Measurements from ENCODE around the gene PTPRF.

The PTPRF gene

GRCh38 chr1:43586136-43586731 is 55.6 kb downstream of the PTPRF start:
- Histone ChIP-seq H3K9me3 (ENCODE audit: control insufficient read depth in 1 of 2, low read length in 2 of 2) (no peaks in the 10 kb centered on the region), H3K36me3 (ENCODE audit: control insufficient read depth in 1 of 2, insufficient read depth in 2 of 2, low read length in 2 of 2) (peaks cover 0 to 4% of the 10 kb centered on the region in 2 donors), H3K27me3 (ENCODE audit: low read depth, low read length) (no peaks in the 10 kb centered on the region), H3K4me3 (ENCODE audit: low read depth in 1 of 2, low read length in 2 of 2) (no peak overlapping the region), H3K4me1 (ENCODE audit: control insufficient read depth in 1 of 2, insufficient read depth in 2 of 2, low read length in 2 of 2) (peaks cover 0 to 6% of the 10 kb centered on the region in 2 donors), H3K27ac (ENCODE audit: low read length) (peak overlapping the region; percentile 60)

- Histone ChIP-seq H3K4me1 (ENCODE audit: control insufficient read depth in 1 of 2, insufficient read depth in 2 of 2, low read length in 2 of 2) (peaks cover 0 to 6% of the 10 kb centered on the region in 2 donors), H3K9me3 (ENCODE audit: control insufficient read depth in 1 of 2, low read length in 2 of 2) (no peaks in the 10 kb centered on the region), H3K27me3 (ENCODE audit: low read depth, low read length) (no peaks in the 10 kb centered on the region), H3K27ac (ENCODE audit: low read length) (peak overlapping the region; percentile 60), H3K4me3 (ENCODE audit: low read depth in 1 of 2, low read length in 2 of 2) (no peak overlapping the region), H3K36me3 (ENCODE audit: control insufficient read depth in 1 of 2, insufficient read depth in 2 of 2, low read length in 2 of 2) (peaks cover 3 to 12% of the 10 kb centered on the region in 2 donors)
These were observed 56.3 kb downstream of the PTPRF start for GRCh38 chr1:43587001-43587400.

GRCh38 chr1:43587594-43587993 is 56.9 kb downstream of the PTPRF start:
- peaks cover 3 to 18% of the 10 kb centered on the region in 2 donors for H3K36me3 ChIP-seq (ENCODE audit: control insufficient read depth in 1 of 2, insufficient read depth in 2 of 2, low read length in 2 of 2)
- peaks cover 0 to 6% of the 10 kb centered on the region in 2 donors for H3K4me1 ChIP-seq (ENCODE audit: control insufficient read depth in 1 of 2, insufficient read depth in 2 of 2, low read length in 2 of 2)
- H3K27ac ChIP-seq (ENCODE audit: low read length), result no peak overlapping the region
- H3K27me3 ChIP-seq (ENCODE audit: low read depth, low read length), result no peaks in the 10 kb centered on the region
- H3K4me3 ChIP-seq (ENCODE audit: low read depth in 1 of 2, low read length in 2 of 2), result no peak overlapping the region
- H3K9me3 ChIP-seq (ENCODE audit: control insufficient read depth in 1 of 2, low read length in 2 of 2), result no peaks in the 10 kb centered on the region

- no peaks in the 10 kb centered on the region for H3K9me3 ChIP-seq (ENCODE audit: control insufficient read depth in 1 of 2, low read length in 2 of 2)
- peaks cover 10 to 28% of the 10 kb centered on the region in 2 donors for H3K36me3 ChIP-seq (ENCODE audit: control insufficient read depth in 1 of 2, insufficient read depth in 2 of 2, low read length in 2 of 2)
- H3K27me3 ChIP-seq (ENCODE audit: low read depth, low read length), result no peaks in the 10 kb centered on the region
- no peak overlapping the region for H3K27ac ChIP-seq (ENCODE audit: low read length)
- H3K4me1 ChIP-seq (ENCODE audit: control insufficient read depth in 1 of 2, insufficient read depth in 2 of 2, low read length in 2 of 2), result peaks cover 0 to 6% of the 10 kb centered on the region in 2 donors
- H3K4me3 ChIP-seq (ENCODE audit: low read depth in 1 of 2, low read length in 2 of 2), result no peak overlapping the region
These were observed 57.9 kb downstream of the PTPRF start for GRCh38 chr1:43588592-43588991.

GRCh38 chr1:43590388-43590925 is 59.8 kb downstream of the PTPRF start:
- no peak overlapping the region for H3K27ac ChIP-seq (ENCODE audit: low read length)
- no peaks in the 10 kb centered on the region for H3K9me3 ChIP-seq (ENCODE audit: control insufficient read depth in 1 of 2, low read length in 2 of 2)
- no peak overlapping the region for H3K4me3 ChIP-seq (ENCODE audit: low read depth in 1 of 2, low read length in 2 of 2)
- peaks cover 10 to 36% of the 10 kb centered on the region in 2 donors for H3K36me3 ChIP-seq (ENCODE audit: control insufficient read depth in 1 of 2, insufficient read depth in 2 of 2, low read length in 2 of 2)
- peaks cover 0 to 6% of the 10 kb centered on the region in 2 donors for H3K4me1 ChIP-seq (ENCODE audit: control insufficient read depth in 1 of 2, insufficient read depth in 2 of 2, low read length in 2 of 2)
- H3K27me3 ChIP-seq (ENCODE audit: low read depth, low read length), result no peaks in the 10 kb centered on the region

GRCh38 chr1:43591181-43591580 is 60.5 kb downstream of the PTPRF start:
- Histone ChIP-seq H3K36me3 (ENCODE audit: control insufficient read depth in 1 of 2, insufficient read depth in 2 of 2, low read length in 2 of 2) (peaks cover 10 to 36% of the 10 kb centered on the region in 2 donors), H3K4me3 (ENCODE audit: low read depth in 1 of 2, low read length in 2 of 2) (no peak overlapping the region), H3K27me3 (ENCODE audit: low read depth, low read length) (no peaks in the 10 kb centered on the region), H3K4me1 (ENCODE audit: control insufficient read depth in 1 of 2, insufficient read depth in 2 of 2, low read length in 2 of 2) (peaks cover 0 to 6% of the 10 kb centered on the region in 2 donors), H3K27ac (ENCODE audit: low read length) (no peak overlapping the region), H3K9me3 (ENCODE audit: control insufficient read depth in 1 of 2, low read length in 2 of 2) (no peaks in the 10 kb centered on the region)

GRCh38 chr1:43592051-43592665 is 61.5 kb downstream of the PTPRF start:
- Histone ChIP-seq H3K9me3 (ENCODE audit: control insufficient read depth in 1 of 2, low read length in 2 of 2) (no peaks in the 10 kb centered on the region), H3K36me3 (ENCODE audit: control insufficient read depth in 1 of 2, insufficient read depth in 2 of 2, low read length in 2 of 2) (peaks cover 10 to 36% of the 10 kb centered on the region in 2 donors), H3K27me3 (ENCODE audit: low read depth, low read length) (no peaks in the 10 kb centered on the region), H3K27ac (ENCODE audit: low read length) (no peak overlapping the region), H3K4me3 (ENCODE audit: low read depth in 1 of 2, low read length in 2 of 2) (no peak overlapping the region), H3K4me1 (ENCODE audit: control insufficient read depth in 1 of 2, insufficient read depth in 2 of 2, low read length in 2 of 2) (peaks cover 0 to 2% of the 10 kb centered on the region in 2 donors)

GRCh38 chr1:43592974-43593683 is 62.4 kb downstream of the PTPRF start:
- no peaks in the 10 kb centered on the region for H3K4me1 ChIP-seq (ENCODE audit: control insufficient read depth in 1 of 2, insufficient read depth in 2 of 2, low read length in 2 of 2)
- H3K27me3 ChIP-seq (ENCODE audit: low read depth, low read length), result no peaks in the 10 kb centered on the region
- no peak overlapping the region for H3K4me3 ChIP-seq (ENCODE audit: low read depth in 1 of 2, low read length in 2 of 2)
- no peaks in the 10 kb centered on the region for H3K9me3 ChIP-seq (ENCODE audit: control insufficient read depth in 1 of 2, low read length in 2 of 2)
- no peak overlapping the region for H3K27ac ChIP-seq (ENCODE audit: low read length)
- H3K36me3 ChIP-seq (ENCODE audit: control insufficient read depth in 1 of 2, insufficient read depth in 2 of 2, low read length in 2 of 2), result peaks cover 10 to 36% of the 10 kb centered on the region in 2 donors

- Histone ChIP-seq H3K9me3 (ENCODE audit: control insufficient read depth in 1 of 2, low read length in 2 of 2) (no peaks in the 10 kb centered on the region), H3K36me3 (ENCODE audit: control insufficient read depth in 1 of 2, insufficient read depth in 2 of 2, low read length in 2 of 2) (peaks cover 10 to 29% of the 10 kb centered on the region in 2 donors), H3K4me3 (ENCODE audit: low read depth in 1 of 2, low read length in 2 of 2) (no peak overlapping the region), H3K27me3 (ENCODE audit: low read depth, low read length) (no peaks in the 10 kb centered on the region), H3K4me1 (ENCODE audit: control insufficient read depth in 1 of 2, insufficient read depth in 2 of 2, low read length in 2 of 2) (no peaks in the 10 kb centered on the region), H3K27ac (ENCODE audit: low read length) (no peak overlapping the region)
These were observed 65.9 kb downstream of the PTPRF start for GRCh38 chr1:43596579-43596978.

GRCh38 chr1:43597028-43597427 is 66.3 kb downstream of the PTPRF start:
- Histone ChIP-seq H3K36me3 (ENCODE audit: control insufficient read depth in 1 of 2, insufficient read depth in 2 of 2, low read length in 2 of 2) (peaks cover 7 to 24% of the 10 kb centered on the region in 2 donors), H3K27me3 (ENCODE audit: low read depth, low read length) (no peaks in the 10 kb centered on the region), H3K27ac (ENCODE audit: low read length) (no peak overlapping the region), H3K9me3 (ENCODE audit: control insufficient read depth in 1 of 2, low read length in 2 of 2) (no peaks in the 10 kb centered on the region), H3K4me3 (ENCODE audit: low read depth in 1 of 2, low read length in 2 of 2) (no peak overlapping the region), H3K4me1 (ENCODE audit: control insufficient read depth in 1 of 2, insufficient read depth in 2 of 2, low read length in 2 of 2) (no peaks in the 10 kb centered on the region)

GRCh38 chr1:43597721-43598120 is 67.0 kb downstream of the PTPRF start:
- Histone ChIP-seq H3K27me3 (ENCODE audit: low read depth, low read length) (no peaks in the 10 kb centered on the region), H3K27ac (ENCODE audit: low read length) (no peak overlapping the region), H3K4me3 (ENCODE audit: low read depth in 1 of 2, low read length in 2 of 2) (no peak overlapping the region), H3K4me1 (ENCODE audit: control insufficient read depth in 1 of 2, insufficient read depth in 2 of 2, low read length in 2 of 2) (no peaks in the 10 kb centered on the region), H3K9me3 (ENCODE audit: control insufficient read depth in 1 of 2, low read length in 2 of 2) (no peaks in the 10 kb centered on the region), H3K36me3 (ENCODE audit: control insufficient read depth in 1 of 2, insufficient read depth in 2 of 2, low read length in 2 of 2) (peaks cover 6 to 17% of the 10 kb centered on the region in 2 donors)

All from muscle layer of duodenum (tissue), 2 donors.